C4-2B (cell line): ENCODE results near the gene DPF3.

Experiments
- H3K27ac ChIP-seq: fragments of 450-650 bp; 2 replicates; pipeline ENCODE4 v1.5.1; 2017
- CTCF ChIP-seq: fragments of 450-650 bp; conservative IDR thresholded peaks from 2 replicates; pipeline ENCODE4 v1.5.1; 2017; ENCODE audit warnings: mild to moderate bottlenecking
- ZFX ChIP-seq: fragments of 450-650 bp; IDR thresholded peaks from 2 replicates; pipeline ENCODE4 v1.6.1; 2017

DPF3 gene

GRCh38 chr14:72649603-72650227 lies 244.2 kb downstream of the DPF3 start:
- no peak overlapping the region for H3K27ac ChIP-seq

GRCh38 chr14:72647782-72648181 lies 246.1 kb downstream of the DPF3 start:
- TF ChIP-seq CTCF (no peak), ZFX (no peak)
- no peak overlapping the region for H3K27ac ChIP-seq

More at GRCh38 chr14:72649603-72650227, 244.2 kb downstream of the DPF3 start:
- TF ChIP-seq ZFX (no peak), CTCF (no peak)

- TF ChIP-seq ZFX (no peak), CTCF (no peak)
- H3K27ac ChIP-seq: no peak overlapping the region
These were observed 246.9 kb downstream of the DPF3 start for GRCh38 chr14:72646861-72647528.

- TF ChIP-seq CTCF (no peak), ZFX (no peak)
- no peak overlapping the region for H3K27ac ChIP-seq
These were observed 248.2 kb downstream of the DPF3 start for GRCh38 chr14:72645706-72646105.

- H3K27ac ChIP-seq: no peak overlapping the region
- TF ChIP-seq ZFX (no peak), CTCF (no peak; the same call in 1 of the 2 replicates)
These were observed 249.0 kb downstream of the DPF3 start for GRCh38 chr14:72644758-72645489.

- H3K27ac ChIP-seq: no peak overlapping the region
- no peak for TF ChIP-seq ZFX
- TF ChIP-seq CTCF: no peak
These were observed 249.9 kb downstream of the DPF3 start for GRCh38 chr14:72644038-72644437.

GRCh38 chr14:72643317-72643801 lies 250.5 kb downstream of the DPF3 start:
- H3K27ac ChIP-seq: no peak overlapping the region
- TF ChIP-seq CTCF (no peak), ZFX (no peak)
